Neural cell (in vitro differentiated cells): ENCODE measurements around the gene MMADHC.

Source experiments
- EP300 ChIP-seq: fragments of 450-650 bp; conservative IDR thresholded peaks from 2 replicates; pipeline ENCODE4 v1.6.1; 2014; ENCODE audit warnings: antibody characterized with exemption, mild to moderate bottlenecking, moderate library complexity; ENCODE audit not compliant: poor library complexity, severe bottlenecking
- POLR2AphosphoS5 ChIP-seq: IDR thresholded peaks from 2 replicates; pipeline ENCODE4 v1.6.1; 2012

DNA sequence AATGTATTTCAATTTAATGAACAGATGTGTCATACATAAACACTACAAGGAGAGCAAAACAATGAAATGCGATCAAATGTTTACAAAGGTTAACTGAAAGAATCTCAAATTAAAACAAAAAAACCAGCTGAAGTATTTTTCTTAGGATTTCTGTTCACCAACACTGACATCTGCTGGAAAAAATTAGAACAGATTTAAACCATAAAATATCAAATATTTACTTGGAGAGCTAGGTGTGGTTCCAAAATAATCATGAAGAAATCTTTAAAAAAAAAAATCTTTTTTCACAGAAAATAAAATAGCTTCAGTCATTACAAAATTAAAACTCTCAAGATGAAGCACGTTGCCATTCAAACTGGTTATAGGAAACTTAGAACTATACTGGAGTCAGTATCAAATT lies 13.8 kb downstream of the MMADHC start:
- TF ChIP-seq POLR2AphosphoS5 = no peak
- TF ChIP-seq EP300 = no peak
